Renal cortex interstitium (tissue), 15 donors: Measurements from ENCODE around the gene ITGB3. TPM values are rescaled to one million over a fixed set of nuclear protein-coding genes. Genes with fewer than 3 reads are reported as not detected.
"Not testable (repeated sequence)": the region's sequence is repeated elsewhere in the genome, so short reads cannot be mapped to it uniquely, and the experiment has no call there.

Experiments used
- DNase-seq, 11 donors: peaks; one replicate each; pipeline ENCODE4 v3.0.0-alpha.2; 2013; ENCODE audit warnings: low read depth in 9 of 11, low spot score in 4 of 11; ENCODE audit errors: extremely low read depth in 1 of 11
- long read RNA-seq, 16 experiments: transcript quantifications; one replicate each; lab custom pipeline, GENCODE V29; 2026
- polyA plus RNA-seq, 3 donors: library from polyadenylated mRNA; unstranded; fragments of 120-200 nt; gene quantifications; one replicate each; pipeline ENCODE4 v1.2.1, GENCODE V29; 2013; ENCODE audit not compliant: insufficient read length in 3 of 3

The ITGB3 gene
- 10 to 100 TPM; 17.0 to 19.4 (median 18.6) TPM for polyA plus RNA-seq
- long read RNA-seq, donor 1: 0 reads
- long read RNA-seq, donor 2, partial matches to known transcripts: 0 of 2 reads
- long read RNA-seq, donor 2, other reads (novel, unspliced or antisense): 0 of 2 reads
- long read RNA-seq, donor 3, partial matches to known transcripts: 0 of 1 reads
- long read RNA-seq, donor 3, other reads (novel, unspliced or antisense): 0 of 1 reads
- long read RNA-seq, donor 4, partial matches to known transcripts: 5 of 6 reads
- long read RNA-seq, donor 4, other reads (novel, unspliced or antisense): 0 of 6 reads
- long read RNA-seq, donor 5: 0 reads
- long read RNA-seq, donor 6, partial matches to known transcripts: 6 of 6 reads
- long read RNA-seq, donor 6, other reads (novel, unspliced or antisense): 0 of 6 reads
- long read RNA-seq, donor 7, partial matches to known transcripts: 0 of 1 reads
- long read RNA-seq, donor 7, other reads (novel, unspliced or antisense): 0 of 1 reads
- long read RNA-seq, donor 8: 0 reads
- long read RNA-seq, donor 9, partial matches to known transcripts: 0 of 1 reads
- long read RNA-seq, donor 9, other reads (novel, unspliced or antisense): 0 of 1 reads
- long read RNA-seq, donor 10, partial matches to known transcripts: 0 of 3 reads
- long read RNA-seq, donor 10, other reads (novel, unspliced or antisense): 0 of 3 reads
- long read RNA-seq, donor 11, partial matches to known transcripts: 5 of 8 reads
- long read RNA-seq, donor 11, other reads (novel, unspliced or antisense): 0 of 8 reads
- long read RNA-seq, donor 12: 0 reads
- long read RNA-seq, donor 13: 0 reads
- long read RNA-seq, donor 14, partial matches to known transcripts: 0 of 1 reads
- long read RNA-seq, donor 14, other reads (novel, unspliced or antisense): 0 of 1 reads
- long read RNA-seq, donor 15: 0 reads
- long read RNA-seq, donor 16, transcript ITGB3-201 (15 exons, 3,995 nt): major isoform, 7 of 21 reads
- long read RNA-seq, donor 16, partial matches to known transcripts: 12 of 21 reads
- long read RNA-seq, donor 16, other reads (novel, unspliced or antisense): 0 of 21 reads

- DNase-seq: peak in 5 of 11 donors; percentile 50 to 67 (median 59)
Observed at GRCh38 chr17:47253541-47254402, at the start of gene ITGB3. Gene ITGB3 (plus strand): TSS chr17:47253827. CDS start chr17:47253862, 35 bp downstream.

- DNase-seq: no peak
Observed at GRCh38 chr17:47203984-47204721, 49.5 kb upstream of the ITGB3 start.

GRCh38 chr17:47204722-47205418 is 48.8 kb upstream of the ITGB3 start:
- peak in 3 of 11 donors; percentile 15 to 22 (median 16) for DNase-seq

GRCh38 chr17:47205419-47205963 is 48.1 kb upstream of the ITGB3 start:
- DNase-seq: peak in 4 of 11 donors; percentile 33 to 71 (median 52)

- DNase-seq: no peak
Observed at GRCh38 chr17:47207143-47208067, 46.2 kb upstream of the ITGB3 start.

GRCh38 chr17:47208744-47209488 is 44.7 kb upstream of the ITGB3 start, which contains the start of gene MYL4:
Gene MYL4 (plus strand): TSS chr17:47209348. CDS start chr17:47209423, 75 bp downstream.
- DNase-seq: no peak

GRCh38 chr17:47209499-47209898 is 44.1 kb upstream of the ITGB3 start:
- no peak for DNase-seq

GRCh38 chr17:47210105-47210504 is 43.5 kb upstream of the ITGB3 start:
- DNase-seq: no peak

GRCh38 chr17:47210779-47211178 is 42.8 kb upstream of the ITGB3 start:
- no peak for DNase-seq

- no peak for DNase-seq
Observed at GRCh38 chr17:47212458-47212857, 41.2 kb upstream of the ITGB3 start.

- DNase-seq: no peak
Observed at GRCh38 chr17:47213540-47213939, 40.1 kb upstream of the ITGB3 start.

GRCh38 chr17:47214931-47215330 is 38.7 kb upstream of the ITGB3 start:
- no peak for DNase-seq

- DNase-seq: not testable (repeated sequence)
Observed at GRCh38 chr17:47216821-47217220, 36.8 kb upstream of the ITGB3 start.

- DNase-seq: not testable (repeated sequence)
Observed at GRCh38 chr17:47217279-47217678, 36.3 kb upstream of the ITGB3 start.

- DNase-seq: no peak
Observed at GRCh38 chr17:47218896-47219430, 34.7 kb upstream of the ITGB3 start.
